Measurements from ENCODE around the gene BCAT1. TPM values are rescaled to one million over a fixed set of nuclear protein-coding genes. Genes with fewer than 3 reads are reported as not detected.

Gene BCAT1
- total RNA-seq, 1 donor from 2014 or later = 35.3 TPM

GRCh38 chr12:24899503-24900075, 49.3 kb downstream of the BCAT1 start:
- FAIRE-seq (no peak), DNase-seq (ENCODE audit: low read depth) (no peak)
- H3K36me3 ChIP-seq (ENCODE audit: control insufficient read depth, insufficient read depth, low read length) = no peaks in the 10 kb centered on the region
- no peaks in the 10 kb centered on the region for H3K27me3 ChIP-seq (ENCODE audit: control insufficient read depth, insufficient read depth, low read length)
- H3K4me3 ChIP-seq (ENCODE audit: low read depth, low read length) = no peak overlapping the region
- TF ChIP-seq CTCF (IDR thresholded peaks at IDR 0.05; ENCODE audit: insufficient read depth, low read length, severe bottlenecking) = no peak

- no peak for FAIRE-seq
- no peaks in the 10 kb centered on the region for H3K27me3 ChIP-seq (ENCODE audit: control insufficient read depth, insufficient read depth, low read length)
- no peak for TF ChIP-seq CTCF (IDR thresholded peaks at IDR 0.05; ENCODE audit: insufficient read depth, low read length, severe bottlenecking)
- DNase-seq (ENCODE audit: low read depth) = no peak
- H3K36me3 ChIP-seq (ENCODE audit: control insufficient read depth, insufficient read depth, low read length) = no peaks in the 10 kb centered on the region
- H3K4me3 ChIP-seq (ENCODE audit: low read depth, low read length) = no peak overlapping the region
Measured at GRCh38 chr12:24898606-24899005, 50.3 kb downstream of the BCAT1 start.

GRCh38 chr12:24898185-24898584, 50.7 kb downstream of the BCAT1 start:
- DNase-seq (ENCODE audit: low read depth) (no peak), FAIRE-seq (no peak)
- no peaks in the 10 kb centered on the region for H3K36me3 ChIP-seq (ENCODE audit: control insufficient read depth, insufficient read depth, low read length)
- no peak overlapping the region for H3K4me3 ChIP-seq (ENCODE audit: low read depth, low read length)
- H3K27me3 ChIP-seq (ENCODE audit: control insufficient read depth, insufficient read depth, low read length) = no peaks in the 10 kb centered on the region
- TF ChIP-seq CTCF (IDR thresholded peaks at IDR 0.05; ENCODE audit: insufficient read depth, low read length, severe bottlenecking) = no peak

- no peak for DNase-seq (ENCODE audit: low read depth)
- TF ChIP-seq CTCF (IDR thresholded peaks at IDR 0.05; ENCODE audit: insufficient read depth, low read length, severe bottlenecking) = no peak
- FAIRE-seq = no peak
- Histone ChIP-seq H3K4me3 (ENCODE audit: low read depth, low read length) (no peak overlapping the region), H3K27me3 (ENCODE audit: control insufficient read depth, insufficient read depth, low read length) (no peaks in the 10 kb centered on the region), H3K36me3 (ENCODE audit: control insufficient read depth, insufficient read depth, low read length) (no peaks in the 10 kb centered on the region)
Measured at GRCh38 chr12:24896171-24896570, 52.7 kb downstream of the BCAT1 start.

- no peak for TF ChIP-seq CTCF (IDR thresholded peaks at IDR 0.05; ENCODE audit: insufficient read depth, low read length, severe bottlenecking)
- FAIRE-seq = no peak
Measured at GRCh38 chr12:24895612-24896011, 53.3 kb downstream of the BCAT1 start.

GRCh38 chr12:24894879-24895278, 54.0 kb downstream of the BCAT1 start:
- no peak for FAIRE-seq
- H3K36me3 ChIP-seq (ENCODE audit: control insufficient read depth, insufficient read depth, low read length) = no peaks in the 10 kb centered on the region
- no peaks in the 10 kb centered on the region for H3K27me3 ChIP-seq (ENCODE audit: control insufficient read depth, insufficient read depth, low read length)
- H3K4me3 ChIP-seq (ENCODE audit: low read depth, low read length) = no peak overlapping the region
- no peak for DNase-seq (ENCODE audit: low read depth)
- TF ChIP-seq CTCF (IDR thresholded peaks at IDR 0.05; ENCODE audit: insufficient read depth, low read length, severe bottlenecking) = no peak

More at GRCh38 chr12:24895612-24896011, 53.3 kb downstream of the BCAT1 start:
- no peak for DNase-seq (ENCODE audit: low read depth)
- H3K36me3 ChIP-seq (ENCODE audit: control insufficient read depth, insufficient read depth, low read length) = no peaks in the 10 kb centered on the region
- H3K4me3 ChIP-seq (ENCODE audit: low read depth, low read length) = no peak overlapping the region
- no peaks in the 10 kb centered on the region for H3K27me3 ChIP-seq (ENCODE audit: control insufficient read depth, insufficient read depth, low read length)

Data from bronchial epithelial cell (primary cell).